Right cardiac atrium (tissue), 5 donors: ENCODE results near the gene MAPT. TPM values are rescaled to one million over a fixed set of nuclear protein-coding genes. Genes with fewer than 3 reads are reported as not detected.

Experiments
- ATAC-seq, 2 donors: fragments of 200-7000 bp; cut with Tn5 transposase; one replicate each; pipeline versions ENCODE4 v1.8.0 to v1.9.1; 2020; ENCODE audit warnings: moderate library complexity in 2 of 2, mild to moderate bottlenecking in 1 of 2
- DNase-seq, 3 donors: peaks; one replicate each; pipeline ENCODE4 v3.0.0-alpha.2; 2020
- H3K27ac ChIP-seq: one replicate; pipeline ENCODE4 v1.5.1; 2013; ENCODE audit warnings: mild to moderate bottlenecking, low read length, control low read depth, moderate library complexity
- H3K27me3 ChIP-seq: one replicate; pipeline ENCODE4 v1.6.1; 2013; ENCODE audit not compliant: control insufficient read depth, insufficient read depth
- H3K4me1 ChIP-seq: one replicate; pipeline ENCODE4 v1.6.1; 2013; ENCODE audit warnings: low read length; ENCODE audit not compliant: control insufficient read depth, insufficient read depth
- H3K4me3 ChIP-seq: one replicate; pipeline ENCODE4 v1.5.1; 2013; ENCODE audit warnings: low read length, control low read depth
- H3K9me3 ChIP-seq: one replicate; pipeline ENCODE4 v1.6.1; 2013; ENCODE audit warnings: low read length; ENCODE audit not compliant: control insufficient read depth
- WGBS: extraction: QIAGEN DNeasy Blood & Tissue Kit; methylation state at CpG from one replicate; pipeline ENCODE4 v1.1.7; 2013; 5-methylcytosine and 5-hydroxymethylcytosine counted together
- intact Hi-C, 4 donors: fragments of 100-400 bp; cut with DNase I; formaldehyde crosslinking; loops; one replicate each; pipeline versions ENCODE4 v1.11.0 to v1.14.0; 2022 to 2023
- polyA plus RNA-seq: library from polyadenylated mRNA; stranded (reverse); fragments of 200-250 nt; gene quantifications from one replicate; pipeline ENCODE4 v1.2.3, GENCODE V29; 2013
- total RNA-seq, 4 donors: library from RNA; stranded (reverse); fragmentation: NEBNext Ultra II Directional; extraction: Animal tissue kit (Norgen Biotek cat#: 25700); gene quantifications; one replicate each; pipeline ENCODE4 v1.2.1, GENCODE V29; 2021
- donor health status: healthy with polysubstance abuse.
- donor health status: DM: no; HTN: yes; CAD: no.
- donor health status: DM: no; HTN: no; CAD: no.
- donor health status: DM: no; HTN: yes; CAD: no; lungs with severe emphysema.
- donor health status: DM: yes; HTN: yes; CAD: no.

Gene MAPT
- total and polyA plus RNA-seq, 5 donors = 6.9 to 15.1 (median 8.2) TPM

DNA sequence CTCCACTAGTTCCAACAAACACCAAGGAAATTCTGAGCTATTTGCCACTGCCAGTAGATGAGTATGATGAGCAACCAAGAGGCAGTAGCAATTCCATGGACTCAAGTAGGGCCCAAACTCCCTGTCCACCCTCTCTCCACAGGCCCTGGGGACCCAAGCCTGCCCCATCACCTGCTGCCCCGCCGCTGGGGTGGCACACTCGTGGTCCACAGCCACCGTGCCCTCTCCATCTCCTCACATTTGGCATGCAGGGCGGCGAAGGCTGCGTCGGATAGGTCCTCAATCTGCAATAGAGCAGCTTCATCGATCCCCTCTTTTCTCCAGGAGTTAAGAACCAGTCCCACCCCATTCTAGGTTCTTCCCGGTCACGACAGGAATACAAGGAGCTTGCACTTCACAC, 138.6 kb downstream of the MAPT start:
- no peak for DNase-seq
- H3K27ac ChIP-seq = no peak overlapping the region
- 94% methylated on average over 11 of the region's 11 CpGs for WGBS
- no peaks in the 10 kb centered on the region for H3K27me3 ChIP-seq
- intact Hi-C loops = no loop called here
- H3K4me1 ChIP-seq = no peaks in the 10 kb centered on the region
- H3K9me3 ChIP-seq = no peaks in the 10 kb centered on the region
- H3K4me3 ChIP-seq = no peak overlapping the region
- no peak for ATAC-seq

DNA sequence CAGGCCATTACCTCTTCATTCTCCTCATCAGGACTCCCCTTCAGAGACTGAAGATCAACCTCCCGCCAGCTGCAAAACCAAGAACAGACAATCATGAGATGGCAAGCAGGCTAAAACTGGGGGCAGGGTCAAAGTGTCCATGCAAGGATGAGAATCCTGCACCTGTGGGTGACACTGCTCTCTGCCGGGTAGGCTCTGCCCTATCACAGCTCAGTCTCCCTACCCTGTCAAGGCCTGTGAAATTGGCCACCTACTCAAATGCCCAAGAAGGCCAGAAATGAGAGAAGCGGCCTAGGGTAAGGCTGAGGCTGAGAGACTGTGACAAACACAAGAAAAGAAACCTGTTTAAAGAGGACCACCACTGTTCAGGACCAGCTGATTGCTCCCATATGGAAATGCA, 139.0 kb downstream of the MAPT start:
- Histone ChIP-seq H3K4me1 (no peaks in the 10 kb centered on the region), H3K27me3 (no peaks in the 10 kb centered on the region), H3K4me3 (no peak overlapping the region), H3K9me3 (no peaks in the 10 kb centered on the region), H3K27ac (no peak overlapping the region)
- DNase-seq = peak in 1 of 3 donors; percentile 7
- 92% methylated on average over 3 of the region's 3 CpGs for WGBS
- intact Hi-C loops = no loop called here
- no peak for ATAC-seq

DNA sequence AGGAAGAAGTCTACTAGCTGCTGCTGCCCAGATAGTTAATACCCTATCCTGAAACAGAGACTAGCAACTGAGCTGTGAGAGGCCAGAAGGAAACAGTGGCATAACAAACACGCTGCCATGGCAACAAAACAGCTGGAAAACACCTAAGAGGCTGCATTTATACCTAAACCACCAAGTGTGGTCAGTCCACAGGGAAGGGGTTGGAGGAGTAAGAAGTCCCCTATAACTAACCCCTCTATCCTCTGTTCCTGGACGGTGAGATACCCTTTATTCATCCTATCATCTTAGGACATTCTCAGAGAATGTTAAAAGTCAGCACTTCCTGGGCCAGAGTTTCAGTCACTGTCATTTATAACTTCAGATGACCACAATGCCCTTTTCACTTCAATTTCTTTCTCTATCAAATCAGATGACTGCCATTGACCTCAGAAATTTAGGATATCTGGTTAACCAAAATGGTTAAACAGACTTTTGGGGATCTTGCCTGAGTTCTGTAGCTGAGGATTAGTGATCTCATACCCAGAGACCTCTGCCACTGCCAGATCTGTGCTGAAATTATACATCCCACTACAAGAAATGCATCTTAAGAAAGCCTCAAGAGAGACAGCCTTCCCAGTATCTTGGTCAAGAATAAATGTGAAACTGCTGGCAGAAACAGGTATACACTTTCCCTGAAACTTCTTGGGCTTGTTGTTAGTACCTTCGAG, 140.9 kb downstream of the MAPT start:
- DNase-seq (no peak), ATAC-seq (no peak)
- 79% methylated on average over 3 of the region's 3 CpGs for WGBS
- H3K4me1 ChIP-seq = no peaks in the 10 kb centered on the region
- H3K27me3 ChIP-seq = no peaks in the 10 kb centered on the region
- intact Hi-C loops = no loop called here
- H3K4me3 ChIP-seq = no peak overlapping the region
- H3K27ac ChIP-seq = no peak overlapping the region
- no peaks in the 10 kb centered on the region for H3K9me3 ChIP-seq

GRCh38 chr17:46036491-46036890, 142.1 kb downstream of the MAPT start:
- no peaks in the 10 kb centered on the region for H3K9me3 ChIP-seq
- H3K27me3 ChIP-seq = no peaks in the 10 kb centered on the region
- no peaks in the 10 kb centered on the region for H3K4me1 ChIP-seq
- intact Hi-C loops = no loop called here
- no peak for DNase-seq
- no peak for ATAC-seq
- H3K27ac ChIP-seq = no peak overlapping the region
- H3K4me3 ChIP-seq = no peak overlapping the region
- 94% methylated on average over 6 of the region's 6 CpGs for WGBS

- H3K27ac ChIP-seq = no peak overlapping the region
- DNase-seq (no peak), ATAC-seq (no peak)
- WGBS = 80% methylated on average over 4 of the region's 4 CpGs
- no peaks in the 10 kb centered on the region for H3K9me3 ChIP-seq
- H3K4me1 ChIP-seq = no peaks in the 10 kb centered on the region
- no peaks in the 10 kb centered on the region for H3K27me3 ChIP-seq
- no peak overlapping the region for H3K4me3 ChIP-seq
- intact Hi-C loops = no loop called here
These were observed 143.4 kb downstream of the MAPT start for GRCh38 chr17:46037722-46038255.

DNA sequence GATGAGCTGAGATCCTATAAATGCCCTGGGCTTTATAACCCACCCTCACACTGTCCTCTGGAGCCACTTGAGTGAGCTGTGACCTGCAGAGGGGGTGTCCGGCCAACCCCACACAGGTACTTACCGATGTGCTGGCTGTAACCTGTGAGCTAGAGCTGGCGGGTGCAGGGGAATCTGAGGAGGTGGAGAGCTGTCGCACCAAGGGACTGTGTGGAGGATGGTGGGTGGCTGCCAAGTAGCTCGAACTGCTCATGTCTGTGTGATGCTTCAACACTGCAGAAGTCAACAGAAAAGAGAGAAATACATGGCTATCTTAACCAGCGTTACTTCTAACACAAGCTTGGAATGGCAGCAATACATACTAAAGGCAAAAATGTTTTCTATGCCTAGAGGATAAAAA, 144.1 kb downstream of the MAPT start:
- intact Hi-C loops = no loop called here
- 84% methylated on average over 6 of the region's 6 CpGs for WGBS
- Histone ChIP-seq H3K27ac (no peak overlapping the region), H3K27me3 (no peaks in the 10 kb centered on the region), H3K4me3 (no peak overlapping the region), H3K4me1 (no peaks in the 10 kb centered on the region), H3K9me3 (no peaks in the 10 kb centered on the region)
- ATAC-seq = peak in 1 of 2 donors; percentile 30
- DNase-seq = no peak

DNA sequence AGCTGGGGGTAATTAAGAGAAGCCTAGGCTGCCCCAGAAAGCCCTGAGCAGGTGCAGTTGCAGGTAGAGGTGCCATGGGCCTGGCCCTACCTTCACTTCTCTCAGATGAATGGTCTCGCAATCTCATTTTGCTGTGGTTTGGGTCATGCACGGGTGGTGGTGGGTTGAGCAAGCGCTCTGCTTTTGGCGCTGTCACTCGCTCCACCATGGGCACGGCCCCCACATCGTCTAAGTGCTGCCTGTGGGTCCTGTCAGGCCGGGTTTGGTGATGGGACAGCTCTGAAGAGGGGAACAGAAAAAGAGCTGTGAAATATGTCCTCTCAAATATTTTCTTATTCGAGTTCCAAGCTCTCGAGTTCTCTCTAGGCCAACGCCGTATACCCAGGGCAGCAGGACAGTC, 144.6 kb downstream of the MAPT start:
- 90% methylated on average over 12 of the region's 12 CpGs for WGBS
- Histone ChIP-seq H3K9me3 (no peaks in the 10 kb centered on the region), H3K4me1 (no peaks in the 10 kb centered on the region), H3K27me3 (no peaks in the 10 kb centered on the region), H3K27ac (peak overlapping the region; percentile 10), H3K4me3 (no peak overlapping the region)
- intact Hi-C loops = no loop called here
- DNase-seq (no peak), ATAC-seq (peak in 1 of 2 donors; percentile 5)

DNA sequence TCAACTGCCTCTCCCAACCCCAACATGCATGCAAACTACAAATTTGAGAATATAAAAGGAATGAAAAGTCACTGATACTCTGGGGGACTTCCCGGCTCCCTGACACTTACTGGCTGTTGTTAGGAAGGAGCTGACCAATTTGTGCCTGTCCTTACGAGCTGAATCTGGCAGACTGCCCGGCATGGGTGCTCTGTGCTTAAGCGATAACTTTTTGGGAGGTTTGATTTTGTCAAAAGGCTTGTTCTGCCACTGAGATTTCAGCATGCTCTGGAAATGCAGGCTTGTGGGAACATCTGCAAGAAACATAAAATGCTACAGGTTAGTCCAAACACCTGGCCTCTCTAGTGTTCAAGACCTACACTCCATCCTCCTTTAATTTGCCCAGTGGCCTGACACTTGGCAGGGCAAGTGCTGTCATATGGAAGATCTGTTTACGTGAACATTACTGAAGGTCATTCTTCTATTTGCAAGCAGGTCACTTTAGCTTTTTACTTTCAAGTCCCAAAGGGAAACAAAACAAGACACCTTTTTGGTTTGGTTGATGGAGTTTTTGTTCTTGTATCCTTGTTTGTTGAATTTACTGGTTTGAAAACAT, 145.3 kb downstream of the MAPT start:
- peak; percentile 35 to 48 for ATAC-seq

GRCh38 chr17:46042246-46042645, 147.9 kb downstream of the MAPT start:
- Histone ChIP-seq H3K9me3 (no peaks in the 10 kb centered on the region), H3K4me1 (peaks cover 2% of the 10 kb centered on the region), H3K4me3 (no peak overlapping the region), H3K27me3 (no peaks in the 10 kb centered on the region), H3K27ac (no peak overlapping the region)
- ATAC-seq (no peak), DNase-seq (no peak)
- WGBS = 74% methylated on average over 2 of the region's 2 CpGs
- intact Hi-C loops = loop anchor here in 3 of 4 donors (5.0 to 10.0 kb wide), 3 partner anchors 153 to 173 kb away; partner anchors contain the start of gene KANSL1 (in 1 of the 3)

More for the DNA sequence above, 145.3 kb downstream of the MAPT start:
- H3K27me3 ChIP-seq = no peaks in the 10 kb centered on the region
- intact Hi-C loops = loop anchor here in 3 of 4 donors (5.0 to 10.0 kb wide), 3 partner anchors 155 to 175 kb away; partner anchors contain the start of gene KANSL1 (in 1 of the 3)
- H3K4me1 ChIP-seq = peaks cover 2% of the 10 kb centered on the region
- peak; percentile 56 to 87 (median 77) for DNase-seq
- H3K9me3 ChIP-seq = no peaks in the 10 kb centered on the region
- no peak overlapping the region for H3K4me3 ChIP-seq
- peak overlapping the region; percentile 15 for H3K27ac ChIP-seq
- WGBS = 46% methylated on average over 5 of the region's 5 CpGs

GRCh38 chr17:46042925-46043324, 148.6 kb downstream of the MAPT start:
- DNase-seq (no peak), ATAC-seq (no peak)
- intact Hi-C loops = loop anchor here in 3 of 4 donors (5.0 to 10.0 kb wide), 3 partner anchors 152 to 172 kb away; partner anchors contain the start of gene KANSL1 (in 1 of the 3)
- Histone ChIP-seq H3K4me3 (no peak overlapping the region), H3K4me1 (peaks cover 2% of the 10 kb centered on the region), H3K27me3 (no peaks in the 10 kb centered on the region), H3K27ac (no peak overlapping the region), H3K9me3 (no peaks in the 10 kb centered on the region)
- WGBS = 64% methylated on average over 3 of the region's 3 CpGs

GRCh38 chr17:46043606-46044005, 149.3 kb downstream of the MAPT start:
- Histone ChIP-seq H3K4me3 (no peak overlapping the region), H3K27me3 (no peaks in the 10 kb centered on the region), H3K4me1 (peaks cover 2% of the 10 kb centered on the region), H3K9me3 (no peaks in the 10 kb centered on the region), H3K27ac (no peak overlapping the region)
- intact Hi-C loops = loop anchor here in 3 of 4 donors (2.0 to 10.0 kb wide), 4 partner anchors 149 to 171 kb away; partner anchors contain the start of gene KANSL1 (in 2 of the 3)
- 93% methylated on average over 3 of the region's 3 CpGs for WGBS
- ATAC-seq (no peak), DNase-seq (no peak)
